Measurements from ENCODE around the gene FABP3.
A peak's percentile ranks its signal among the peaks of the same experiment; 100 is the strongest.

FABP3 gene

GRCh38 chr1:31345635-31346034 lies 27.2 kb downstream of the FABP3 start:
- DNase-seq (ENCODE audit: insufficient read length, low spot score) = no peak
- TF ChIP-seq, protein P1, sequence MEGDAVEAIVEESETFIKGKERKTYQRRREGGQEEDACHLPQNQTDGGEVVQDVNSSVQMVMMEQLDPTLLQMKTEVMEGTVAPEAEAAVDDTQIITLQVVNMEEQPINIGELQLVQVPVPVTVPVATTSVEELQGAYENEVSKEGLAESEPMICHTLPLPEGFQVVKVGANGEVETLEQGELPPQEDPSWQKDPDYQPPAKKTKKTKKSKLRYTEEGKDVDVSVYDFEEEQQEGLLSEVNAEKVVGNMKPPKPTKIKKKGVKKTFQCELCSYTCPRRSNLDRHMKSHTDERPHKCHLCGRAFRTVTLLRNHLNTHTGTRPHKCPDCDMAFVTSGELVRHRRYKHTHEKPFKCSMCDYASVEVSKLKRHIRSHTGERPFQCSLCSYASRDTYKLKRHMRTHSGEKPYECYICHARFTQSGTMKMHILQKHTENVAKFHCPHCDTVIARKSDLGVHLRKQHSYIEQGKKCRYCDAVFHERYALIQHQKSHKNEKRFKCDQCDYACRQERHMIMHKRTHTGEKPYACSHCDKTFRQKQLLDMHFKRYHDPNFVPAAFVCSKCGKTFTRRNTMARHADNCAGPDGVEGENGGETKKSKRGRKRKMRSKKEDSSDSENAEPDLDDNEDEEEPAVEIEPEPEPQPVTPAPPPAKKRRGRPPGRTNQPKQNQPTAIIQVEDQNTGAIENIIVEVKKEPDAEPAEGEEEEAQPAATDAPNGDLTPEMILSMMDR (IDR thresholded peaks at IDR 0.05; ENCODE audit: insufficient read depth, missing control alignments) = no peak

GRCh38 chr1:31344503-31344902 lies 28.4 kb downstream of the FABP3 start:
- TF ChIP-seq, protein P1 (IDR thresholded peaks at IDR 0.05; ENCODE audit: insufficient read depth, missing control alignments) = no peak
- DNase-seq (ENCODE audit: insufficient read length, low spot score) (no peak), FAIRE-seq (no peak)

More at GRCh38 chr1:31345635-31346034, 27.2 kb downstream of the FABP3 start:
- no peak for FAIRE-seq

DNA sequence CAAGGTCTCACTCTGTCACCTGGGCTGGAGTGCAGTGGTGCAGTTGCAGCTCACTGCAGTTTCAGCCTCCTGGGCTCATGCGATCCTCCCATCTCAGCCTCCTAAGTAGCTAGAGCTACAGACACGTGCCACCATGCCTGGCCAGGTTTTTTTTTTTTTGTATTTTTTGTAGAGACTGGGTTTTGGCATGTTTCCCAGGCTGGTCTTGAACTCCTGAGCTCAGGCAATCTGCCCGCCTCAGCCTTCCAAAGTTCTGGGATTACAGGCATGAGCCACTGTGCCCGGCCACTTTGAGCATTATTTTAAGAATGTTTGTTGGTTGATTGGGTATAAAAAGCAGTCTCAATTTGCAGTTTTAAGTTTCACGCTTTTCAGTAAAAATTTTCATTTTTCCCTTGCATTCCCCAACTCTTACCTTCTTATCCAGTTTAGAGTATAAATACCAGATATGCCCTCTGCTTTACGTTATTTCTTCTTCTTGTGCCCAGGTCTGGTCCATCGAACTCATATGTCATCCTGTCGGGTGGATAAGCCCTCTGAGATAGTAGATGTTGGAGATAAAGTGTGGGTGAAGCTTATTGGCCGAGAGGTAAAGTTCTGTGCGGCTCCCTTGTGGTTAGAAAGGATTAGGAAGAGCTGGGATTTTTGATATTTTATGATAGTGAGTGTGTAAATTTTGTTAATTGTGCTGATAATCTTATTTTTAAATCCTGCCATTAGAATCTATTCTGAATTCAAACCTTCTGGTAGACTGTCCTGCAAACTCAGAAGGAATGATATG lies 36.0 kb downstream of the FABP3 start:
- FAIRE-seq (no peak), DNase-seq (ENCODE audit: insufficient read length, low spot score) (no peak)
- TF ChIP-seq, protein P1 (IDR thresholded peaks at IDR 0.05; ENCODE audit: insufficient read depth, missing control alignments) = no peak

GRCh38 chr1:31335007-31335406 lies 37.9 kb downstream of the FABP3 start:
- TF ChIP-seq, protein P1 (IDR thresholded peaks at IDR 0.05; ENCODE audit: insufficient read depth, missing control alignments) = peak; percentile 75
- DNase-seq (ENCODE audit: insufficient read length, low spot score) = no peak
- no peak for FAIRE-seq

GRCh38 chr1:31327381-31327780 lies 45.5 kb downstream of the FABP3 start:
- DNase-seq (ENCODE audit: insufficient read length, low spot score) = no peak
- FAIRE-seq = no peak
- TF ChIP-seq, protein P1 (IDR thresholded peaks at IDR 0.05; ENCODE audit: insufficient read depth, missing control alignments) = no peak

- FAIRE-seq (no peak), DNase-seq (ENCODE audit: insufficient read length, low spot score) (no peak)
- TF ChIP-seq, protein P1 (IDR thresholded peaks at IDR 0.05; ENCODE audit: insufficient read depth, missing control alignments) = no peak
Observed at GRCh38 chr1:31326461-31326860, 46.4 kb downstream of the FABP3 start.

DNA sequence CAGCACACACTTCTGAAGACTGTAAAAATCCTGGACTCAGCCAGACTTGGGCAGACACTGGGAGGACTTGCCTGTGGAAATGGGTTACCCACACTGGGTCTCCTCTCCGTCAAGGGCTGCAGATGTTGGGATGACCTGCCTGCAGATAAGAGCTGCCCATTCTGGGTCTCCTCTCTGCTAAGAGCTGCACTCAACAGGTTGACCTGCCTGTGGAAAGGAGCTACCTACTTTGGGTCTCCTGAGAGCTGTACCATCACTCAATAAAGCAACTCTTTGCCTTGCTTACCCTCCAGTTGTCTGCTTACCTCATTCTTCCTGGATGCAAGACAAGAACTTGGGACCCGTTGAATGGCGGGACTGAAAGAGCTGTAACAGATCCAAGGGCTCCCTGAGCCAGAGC lies 47.9 kb downstream of the FABP3 start:
- no peak for FAIRE-seq
- TF ChIP-seq, protein P1 (IDR thresholded peaks at IDR 0.05; ENCODE audit: insufficient read depth, missing control alignments) = no peak

More for the DNA sequence above, 47.9 kb downstream of the FABP3 start:
- no peak for DNase-seq (ENCODE audit: insufficient read length, low spot score)
